Mucosa of stomach (tissue), 1 donor: Measurements from ENCODE around the gene TMEM108.

Experiments used
- H3K27me3 ChIP-seq: one replicate; pipeline ENCODE4 v1.7.0; 2013; ENCODE audit warnings: mild to moderate bottlenecking, low read length; ENCODE audit not compliant: control insufficient read depth, insufficient read depth
- H3K36me3 ChIP-seq: one replicate; pipeline ENCODE4 v1.7.0; 2013; ENCODE audit warnings: low read length; ENCODE audit not compliant: control insufficient read depth, insufficient read depth
- H3K4me1 ChIP-seq: one replicate; pipeline ENCODE4 v1.7.0; 2013; ENCODE audit warnings: mild to moderate bottlenecking, low read length; ENCODE audit not compliant: control insufficient read depth, insufficient read depth
- H3K4me3 ChIP-seq: one replicate; pipeline ENCODE4 v1.7.0; 2013; ENCODE audit warnings: low read length
- H3K9ac ChIP-seq: one replicate; pipeline ENCODE4 v1.7.0; 2013; ENCODE audit warnings: mild to moderate bottlenecking, low read length, moderate library complexity
- H3K9me3 ChIP-seq: one replicate; pipeline ENCODE4 v1.7.0; 2013; ENCODE audit warnings: mild to moderate bottlenecking, low read length, moderate library complexity; ENCODE audit not compliant: control insufficient read depth
- donor health status: Pancreatic carcinoma.

Gene TMEM108

GRCh38 chr3:133429063-133429462 lies 390.9 kb downstream of the TMEM108 start:
- H3K4me3 ChIP-seq: no peak overlapping the region
- no peaks in the 10 kb centered on the region for H3K4me1 ChIP-seq
- H3K27me3 ChIP-seq: no peaks in the 10 kb centered on the region
- no peaks in the 10 kb centered on the region for H3K9me3 ChIP-seq
- no peaks in the 10 kb centered on the region for H3K36me3 ChIP-seq
- no peak overlapping the region for H3K9ac ChIP-seq

GRCh38 chr3:133439563-133439962 lies 401.4 kb downstream of the TMEM108 start:
- no peaks in the 10 kb centered on the region for H3K9me3 ChIP-seq
- H3K4me3 ChIP-seq: no peak overlapping the region
- no peak overlapping the region for H3K9ac ChIP-seq
- H3K4me1 ChIP-seq: peaks cover 21% of the 10 kb centered on the region
- no peaks in the 10 kb centered on the region for H3K27me3 ChIP-seq
- H3K36me3 ChIP-seq: no peaks in the 10 kb centered on the region

- no peaks in the 10 kb centered on the region for H3K9me3 ChIP-seq
Observed at GRCh38 chr3:133440652-133441051, 402.5 kb downstream of the TMEM108 start.

GRCh38 chr3:133441867-133442270 lies 403.7 kb downstream of the TMEM108 start:
- Histone ChIP-seq H3K27me3 (no peaks in the 10 kb centered on the region), H3K36me3 (no peaks in the 10 kb centered on the region), H3K4me1 (peaks cover 26% of the 10 kb centered on the region), H3K9me3 (no peaks in the 10 kb centered on the region), H3K4me3 (no peak overlapping the region), H3K9ac (no peak overlapping the region)

More at GRCh38 chr3:133440652-133441051, 402.5 kb downstream of the TMEM108 start:
- no peak overlapping the region for H3K9ac ChIP-seq
- H3K4me1 ChIP-seq: peaks cover 26% of the 10 kb centered on the region
- H3K4me3 ChIP-seq: no peak overlapping the region
- no peaks in the 10 kb centered on the region for H3K27me3 ChIP-seq
- no peaks in the 10 kb centered on the region for H3K36me3 ChIP-seq

- no peaks in the 10 kb centered on the region for H3K27me3 ChIP-seq
- peaks cover 26% of the 10 kb centered on the region for H3K4me1 ChIP-seq
- no peak overlapping the region for H3K4me3 ChIP-seq
- H3K9me3 ChIP-seq: no peaks in the 10 kb centered on the region
- no peaks in the 10 kb centered on the region for H3K36me3 ChIP-seq
- no peak overlapping the region for H3K9ac ChIP-seq
Observed at GRCh38 chr3:133442518-133442917, 404.3 kb downstream of the TMEM108 start.

GRCh38 chr3:133443649-133444422 lies 405.6 kb downstream of the TMEM108 start:
- H3K36me3 ChIP-seq: no peaks in the 10 kb centered on the region
- H3K9ac ChIP-seq: no peak overlapping the region
- peaks cover 21% of the 10 kb centered on the region for H3K4me1 ChIP-seq
- no peaks in the 10 kb centered on the region for H3K9me3 ChIP-seq
- no peak overlapping the region for H3K4me3 ChIP-seq
- H3K27me3 ChIP-seq: no peaks in the 10 kb centered on the region

- H3K36me3 ChIP-seq: no peaks in the 10 kb centered on the region
- H3K4me3 ChIP-seq: no peak overlapping the region
- H3K4me1 ChIP-seq: peaks cover 21% of the 10 kb centered on the region
- no peaks in the 10 kb centered on the region for H3K27me3 ChIP-seq
- H3K9ac ChIP-seq: no peak overlapping the region
- no peaks in the 10 kb centered on the region for H3K9me3 ChIP-seq
Observed at GRCh38 chr3:133444423-133444774, 406.2 kb downstream of the TMEM108 start.

- Histone ChIP-seq H3K36me3 (no peaks in the 10 kb centered on the region), H3K4me3 (no peak overlapping the region), H3K27me3 (no peaks in the 10 kb centered on the region), H3K9me3 (no peaks in the 10 kb centered on the region), H3K9ac (no peak overlapping the region), H3K4me1 (peaks cover 21% of the 10 kb centered on the region)
Observed at GRCh38 chr3:133445108-133445507, 406.9 kb downstream of the TMEM108 start.
